ENCODE measurements around the gene P2RY11. TPM values are rescaled to one million over a fixed set of nuclear protein-coding genes. Genes with fewer than 3 reads are reported as not detected.

P2RY11 gene
- total RNA-seq, 3 donors from 2014 or later: 14.1 to 18.5 (median 16.9) TPM

- no peak overlapping the region for H3K4me3 ChIP-seq
- intact Hi-C loops (cut with DNase I, micrococcal nuclease): no loop called here
- no peaks in the 10 kb centered on the region for H3K36me3 ChIP-seq (ENCODE audit: low read depth)
- H3K4me1 ChIP-seq (ENCODE audit: low read depth): peaks cover 4% of the 10 kb centered on the region
- DNase-seq (no peak), ATAC-seq (no peak)
- no peaks in the 10 kb centered on the region for H3K9me3 ChIP-seq
- no peak for TF ChIP-seq CTCF (IDR thresholded peaks at IDR 0.05)
Observed at GRCh38 chr19:10145031-10145430, 33.5 kb downstream of the P2RY11 start.

GRCh38 chr19:10146142-10146541, 34.6 kb downstream of the P2RY11 start:
- Histone ChIP-seq H3K4me3 (no peak overlapping the region), H3K9me3 (no peaks in the 10 kb centered on the region), H3K36me3 (ENCODE audit: low read depth) (no peaks in the 10 kb centered on the region), H3K4me1 (ENCODE audit: low read depth) (peaks cover 4% of the 10 kb centered on the region)
- ATAC-seq (no peak), DNase-seq (no peak)
- intact Hi-C loops (cut with DNase I, micrococcal nuclease): no loop called here
- no peak for TF ChIP-seq CTCF (IDR thresholded peaks at IDR 0.05)

- ATAC-seq (no peak), DNase-seq (no peak)
- no peak for TF ChIP-seq CTCF (IDR thresholded peaks at IDR 0.05)
- no peak overlapping the region for H3K4me3 ChIP-seq
- H3K36me3 ChIP-seq (ENCODE audit: low read depth): no peaks in the 10 kb centered on the region
- no peaks in the 10 kb centered on the region for H3K4me1 ChIP-seq (ENCODE audit: low read depth)
- H3K9me3 ChIP-seq: no peaks in the 10 kb centered on the region
- intact Hi-C loops (cut with DNase I, micrococcal nuclease): no loop called here
Observed at GRCh38 chr19:10149427-10149826, 37.9 kb downstream of the P2RY11 start.

- no peaks in the 10 kb centered on the region for H3K9me3 ChIP-seq
- H3K36me3 ChIP-seq (ENCODE audit: low read depth): no peaks in the 10 kb centered on the region
- ATAC-seq (no peak), DNase-seq (no peak)
- TF ChIP-seq CTCF (IDR thresholded peaks at IDR 0.05): no peak
- no peaks in the 10 kb centered on the region for H3K4me1 ChIP-seq (ENCODE audit: low read depth)
- intact Hi-C loops (cut with DNase I, micrococcal nuclease): no loop called here
- H3K4me3 ChIP-seq: no peak overlapping the region
Observed at GRCh38 chr19:10151521-10151920, 40.0 kb downstream of the P2RY11 start.

GRCh38 chr19:10152100-10152499, 40.6 kb downstream of the P2RY11 start:
- Histone ChIP-seq H3K36me3 (ENCODE audit: low read depth) (no peaks in the 10 kb centered on the region), H3K4me1 (ENCODE audit: low read depth) (no peaks in the 10 kb centered on the region), H3K4me3 (no peak overlapping the region), H3K9me3 (no peaks in the 10 kb centered on the region)
- no peak for TF ChIP-seq CTCF (IDR thresholded peaks at IDR 0.05)
- DNase-seq (no peak), ATAC-seq (no peak)
- intact Hi-C loops (cut with DNase I, micrococcal nuclease): no loop called here

- no peaks in the 10 kb centered on the region for H3K4me1 ChIP-seq (ENCODE audit: low read depth)
- DNase-seq: no peak
- H3K4me3 ChIP-seq: no peak overlapping the region
- intact Hi-C loops (cut with DNase I, micrococcal nuclease): no loop called here
- no peak for TF ChIP-seq CTCF (IDR thresholded peaks at IDR 0.05)
- ATAC-seq: no peak
- H3K36me3 ChIP-seq (ENCODE audit: low read depth): no peaks in the 10 kb centered on the region
- H3K9me3 ChIP-seq: no peaks in the 10 kb centered on the region
Observed at GRCh38 chr19:10155839-10156238, 44.3 kb downstream of the P2RY11 start.
